ENCODE results near the gene APBB2.
"Not testable (repeated sequence)": the region's sequence is repeated elsewhere in the genome, so short reads cannot be mapped to it uniquely, and the experiment has no call there.

Gene APBB2

DNA sequence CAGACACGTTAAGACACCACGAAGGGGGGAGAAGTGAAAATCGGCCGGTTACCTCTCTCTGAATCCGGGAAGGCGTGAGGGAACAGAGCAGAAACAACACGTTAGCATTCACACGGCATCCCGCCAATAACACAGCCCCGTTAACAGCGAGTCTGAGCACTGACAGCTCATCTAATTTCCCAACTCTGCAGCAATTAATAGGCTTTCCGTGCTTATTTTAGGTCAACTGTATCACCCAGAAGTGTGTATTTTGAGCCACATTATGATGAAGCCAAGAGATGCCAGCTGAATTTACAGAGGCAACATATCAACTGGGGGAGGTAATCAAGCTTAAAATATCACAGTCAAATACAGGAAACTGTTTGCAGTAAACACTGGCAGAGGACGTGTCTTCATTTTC, 372.0 kb downstream of the APBB2 start:
- DNase-seq, result no peak

DNA sequence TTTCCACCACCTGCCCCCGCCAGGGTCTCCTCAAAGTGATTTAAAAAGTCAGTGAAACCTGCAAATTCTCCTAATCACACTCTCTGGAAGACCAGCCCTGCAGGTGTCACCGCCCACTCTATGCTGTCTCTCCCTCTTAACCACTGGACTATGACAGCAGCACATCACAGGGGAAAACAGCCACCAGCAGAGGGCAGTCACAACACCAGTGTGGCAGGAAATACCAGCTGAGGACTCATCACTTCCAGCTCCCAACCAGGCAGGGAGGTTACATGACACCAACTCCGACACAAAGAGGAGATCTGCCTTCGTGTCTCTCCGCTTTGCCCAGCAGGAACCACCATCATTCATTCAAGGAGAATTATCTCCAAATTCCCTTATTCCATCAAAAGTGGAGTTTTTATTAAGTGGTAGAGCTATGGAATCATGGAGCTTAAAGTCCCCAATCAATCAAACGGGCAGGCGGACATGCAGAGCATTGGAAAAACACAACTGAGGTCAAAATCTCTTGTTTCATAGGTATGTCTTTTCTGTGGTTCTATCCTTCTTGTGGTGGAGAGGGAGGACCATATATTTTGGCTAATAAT, 373.3 kb downstream of the APBB2 start:
- DNase-seq, result peak; percentile 63

DNA sequence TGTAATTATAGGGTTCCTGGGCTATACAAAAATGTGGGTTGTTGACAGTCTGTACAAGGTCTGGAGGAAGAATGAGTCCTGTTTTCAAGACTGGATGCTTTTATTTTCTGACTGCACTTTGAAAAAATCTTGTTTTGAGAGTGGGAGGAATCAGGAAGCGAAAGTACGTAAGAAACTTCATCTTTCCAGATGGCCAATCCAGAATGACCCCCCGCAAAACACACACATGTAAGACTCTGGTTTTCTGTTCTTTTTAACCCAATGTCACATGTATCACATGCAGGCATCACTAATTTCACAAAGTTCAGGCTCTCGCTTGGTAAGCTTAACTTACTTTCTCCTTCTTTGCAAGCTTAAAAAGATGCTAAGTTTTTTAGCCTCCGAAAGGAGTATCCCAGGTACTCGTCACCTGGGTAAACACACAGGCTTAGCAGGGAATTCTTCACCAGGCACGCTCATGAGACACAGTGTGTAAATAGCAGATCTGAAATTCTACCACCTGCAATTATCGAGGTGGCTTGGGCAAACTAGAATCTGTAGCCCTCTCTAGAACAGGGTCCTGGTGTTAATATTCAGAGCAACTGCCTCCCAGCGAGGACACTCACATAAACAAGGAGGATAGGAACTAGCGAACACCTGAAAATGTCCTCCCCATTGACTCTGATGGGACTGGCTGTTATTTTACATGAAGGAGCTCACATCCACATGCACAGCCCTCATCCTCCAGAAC, 373.9 kb downstream of the APBB2 start:
- no peak for DNase-seq

- DNase-seq, result no peak
These were observed 375.6 kb downstream of the APBB2 start for GRCh38 chr4:40838742-40839141.

DNA sequence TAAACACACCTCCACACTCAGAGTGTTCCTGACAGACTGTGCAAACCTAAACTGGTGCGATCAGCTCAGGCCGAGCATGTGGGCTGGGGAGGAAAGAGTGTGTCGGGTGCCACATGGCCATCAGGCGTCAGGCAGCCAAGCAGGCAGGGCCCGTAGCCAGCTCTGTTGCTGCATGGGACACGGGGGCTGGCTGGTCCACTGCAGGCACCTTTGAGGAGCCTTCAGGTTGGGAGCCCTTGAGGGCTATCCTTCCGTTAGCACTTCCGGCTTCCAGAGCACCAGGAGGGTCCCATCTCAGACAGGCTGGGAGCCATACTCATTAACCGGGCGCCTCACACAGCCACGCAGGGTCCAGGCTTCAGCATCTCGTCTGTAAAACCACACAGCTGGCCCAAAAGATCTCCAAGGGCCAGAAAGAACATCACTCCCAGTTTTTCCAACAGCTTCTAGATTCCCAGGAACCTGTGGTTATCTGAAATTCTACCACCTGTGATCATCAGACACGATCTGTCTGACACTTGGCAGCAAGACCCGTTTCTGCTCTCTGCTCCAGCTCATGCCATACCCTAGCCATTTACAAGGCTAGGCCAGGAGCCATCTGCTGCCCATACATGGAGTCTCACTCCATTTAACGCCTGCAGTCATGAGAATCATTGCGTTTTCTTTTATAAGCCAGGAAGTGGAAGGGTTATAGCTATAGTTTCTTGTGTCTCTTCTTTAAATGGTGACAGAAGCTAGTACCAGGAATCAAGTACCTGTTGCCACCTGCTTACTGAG, 377.1 kb downstream of the APBB2 start:
- no peak for DNase-seq

DNA sequence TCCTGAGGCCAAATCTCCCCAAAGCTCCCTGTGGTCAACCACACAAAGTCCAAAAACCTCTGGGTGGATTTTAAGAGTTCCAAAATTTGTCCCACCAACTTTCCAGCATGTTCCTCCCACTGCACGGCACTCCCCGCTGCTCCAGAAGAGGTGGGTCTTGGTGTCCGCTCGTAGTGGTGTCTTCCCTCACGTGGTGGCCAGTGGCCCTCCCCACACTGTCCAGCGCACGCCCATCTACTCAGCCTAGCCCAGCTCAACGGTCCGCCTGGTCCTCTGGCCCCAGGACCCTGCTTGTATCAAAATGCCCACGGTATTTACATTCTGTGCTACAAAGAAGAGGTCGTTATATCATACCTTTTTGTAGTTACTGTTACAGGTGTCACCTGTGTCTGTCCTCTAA, 381.1 kb downstream of the APBB2 start:
- DNase-seq, result no peak

DNA sequence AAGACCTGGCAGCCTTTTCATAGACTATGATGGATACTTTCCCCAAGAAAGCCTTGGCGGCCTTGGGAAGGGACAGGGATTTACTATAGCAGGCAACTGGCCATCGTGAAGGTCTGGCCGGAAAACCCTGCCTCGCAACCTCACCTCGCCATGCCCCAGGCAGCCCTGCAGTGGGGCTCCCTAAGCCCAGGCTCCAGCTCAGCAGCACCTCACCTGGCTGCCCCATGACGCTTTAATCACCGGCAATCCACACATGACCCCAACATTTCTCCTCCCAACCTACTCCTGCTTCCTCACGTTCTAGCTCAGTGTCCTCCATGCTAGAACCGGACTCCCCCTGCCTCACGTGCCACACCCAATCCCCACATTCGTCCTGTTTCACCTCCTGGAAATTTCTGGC, 382.2 kb downstream of the APBB2 start:
- no peak for DNase-seq

DNA sequence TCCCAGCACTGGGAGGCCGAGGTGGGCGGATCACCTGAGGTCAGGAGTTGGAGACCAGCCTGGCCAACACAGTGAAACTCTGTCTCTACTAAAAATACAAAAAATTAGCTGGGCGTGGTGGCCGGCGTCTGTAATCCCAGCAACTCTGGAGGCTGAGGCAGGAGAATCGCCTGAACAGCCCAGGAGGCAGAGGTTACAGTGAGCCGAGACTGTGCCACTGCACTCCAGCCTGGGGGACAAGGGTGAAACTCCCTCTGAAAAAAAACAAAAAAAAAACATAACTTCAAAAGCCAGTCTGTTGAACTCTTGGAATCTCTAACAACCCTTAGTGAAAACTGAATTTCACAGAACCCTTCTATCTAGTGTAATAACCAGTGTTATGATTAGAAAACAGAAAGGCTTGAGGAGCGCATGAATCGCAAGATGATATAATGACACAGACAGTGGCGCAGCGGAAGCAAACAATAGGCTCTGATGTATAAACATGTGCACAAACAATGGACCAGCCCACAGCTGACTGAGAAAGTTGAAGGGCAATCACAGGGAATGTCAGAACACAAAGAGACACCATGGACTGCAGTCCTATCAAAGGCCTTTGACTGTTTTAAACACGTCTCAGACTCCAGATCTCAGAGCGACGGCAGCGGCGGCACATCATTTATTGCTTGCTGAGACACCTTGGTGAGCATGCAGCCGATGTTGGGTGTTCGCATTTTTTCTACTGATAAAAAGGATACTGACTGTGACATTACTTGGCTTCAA, 383.0 kb downstream of the APBB2 start:
- no peak for DNase-seq

- no peak for DNase-seq
These were observed 384.8 kb downstream of the APBB2 start for GRCh38 chr4:40829586-40829985.

DNA sequence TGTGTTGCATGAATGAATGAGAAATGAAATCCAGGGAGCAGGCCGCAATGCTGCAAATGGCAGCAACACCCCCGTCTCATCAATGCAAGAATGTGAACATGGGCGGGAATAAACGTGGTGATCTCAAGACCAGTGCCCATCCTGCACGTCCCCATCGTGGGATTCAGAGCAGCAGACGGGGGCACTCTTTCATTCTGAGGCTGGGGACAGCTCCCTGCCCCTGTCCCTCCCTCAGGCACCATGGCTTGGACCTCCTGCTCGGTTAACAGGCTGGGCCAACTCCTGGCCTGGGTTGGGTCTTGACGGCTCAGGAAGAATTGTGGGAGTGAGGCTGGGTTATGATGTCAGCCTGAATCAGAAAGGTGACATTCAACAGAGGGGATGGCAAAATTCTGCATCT, 385.7 kb downstream of the APBB2 start:
- no peak for DNase-seq

DNA sequence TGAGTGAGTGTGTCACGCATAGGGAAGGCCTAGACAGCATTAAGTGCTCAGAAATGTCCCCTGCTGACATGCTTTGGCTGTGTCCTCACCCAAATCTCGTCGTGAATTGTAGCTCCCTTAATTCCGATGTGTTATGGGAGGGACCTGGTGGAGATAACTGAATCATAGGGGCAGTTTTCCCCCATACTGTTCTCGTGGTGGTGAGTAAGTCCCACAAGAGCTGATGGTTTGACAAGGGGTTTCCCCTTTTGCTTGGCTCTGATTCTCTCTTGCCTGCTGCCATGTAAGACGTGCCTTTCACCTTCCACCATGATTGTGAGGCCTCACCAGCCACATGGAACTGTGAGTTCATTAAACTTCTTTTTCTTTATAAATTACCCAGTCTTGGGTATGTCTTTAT, 386.6 kb downstream of the APBB2 start:
- no peak for DNase-seq

GRCh38 chr4:40826821-40827220, 387.5 kb downstream of the APBB2 start:
- DNase-seq, result no peak

- no peak for DNase-seq
These were observed 389.1 kb downstream of the APBB2 start for GRCh38 chr4:40825014-40825838.

DNA sequence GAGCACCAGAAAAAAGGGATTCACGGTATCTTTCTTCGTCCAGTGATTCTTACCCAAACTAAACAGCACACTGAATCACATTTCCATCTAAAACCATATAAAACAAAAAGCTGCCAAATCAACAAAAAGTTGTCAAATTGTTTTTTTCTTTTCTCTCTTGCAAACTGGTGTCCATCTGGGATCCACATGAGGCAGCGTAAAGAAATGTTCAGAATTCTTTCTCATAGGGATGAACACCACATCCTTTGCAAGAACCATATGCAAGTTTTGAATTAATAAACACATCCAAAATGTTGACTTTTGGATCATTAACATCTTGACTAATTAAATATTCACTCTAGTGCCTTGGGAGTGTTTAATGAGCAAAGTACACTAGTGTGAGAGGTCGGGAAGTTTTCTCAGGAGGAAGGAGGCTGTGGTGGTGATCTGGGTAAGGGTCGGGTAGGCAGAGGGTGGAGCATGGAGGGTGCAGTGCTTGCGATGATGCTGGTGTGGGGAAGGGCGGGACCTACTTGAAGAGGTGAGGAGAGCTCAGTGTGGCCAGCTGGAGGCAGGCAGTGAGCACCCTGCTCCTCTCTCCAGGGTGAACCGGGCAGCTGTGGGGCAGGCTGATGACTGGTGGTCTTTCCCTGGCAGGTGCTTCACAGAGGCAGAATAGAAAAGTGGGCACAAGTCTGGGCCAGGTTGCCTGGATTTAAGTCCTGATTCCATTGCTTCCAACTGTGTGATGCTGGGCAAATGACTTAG, 391.7 kb downstream of the APBB2 start:
- DNase-seq, result no peak

DNA sequence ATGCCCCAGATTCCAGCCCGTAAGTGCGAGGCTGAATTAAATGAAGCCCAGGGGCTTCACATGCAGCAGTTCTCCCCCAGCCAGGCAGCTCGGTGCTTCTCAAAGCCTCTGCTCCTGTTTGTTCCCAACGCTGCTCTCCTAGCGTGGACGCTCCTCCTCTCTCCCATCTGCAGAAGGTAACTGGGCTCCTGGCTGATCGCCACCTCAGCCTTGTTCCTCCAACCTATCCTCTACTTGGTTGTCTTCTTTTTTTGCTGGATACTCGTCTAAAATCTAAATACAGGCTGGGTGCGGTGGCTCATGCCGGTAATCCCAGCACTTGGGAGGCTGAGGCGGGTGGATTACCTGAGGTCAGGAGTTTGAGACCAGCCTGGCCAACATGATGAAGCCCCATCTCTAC, 394.2 kb downstream of the APBB2 start:
- no peak for DNase-seq

GRCh38 chr4:40817157-40817556, 397.2 kb downstream of the APBB2 start:
- DNase-seq, result not testable (repeated sequence)

DNA sequence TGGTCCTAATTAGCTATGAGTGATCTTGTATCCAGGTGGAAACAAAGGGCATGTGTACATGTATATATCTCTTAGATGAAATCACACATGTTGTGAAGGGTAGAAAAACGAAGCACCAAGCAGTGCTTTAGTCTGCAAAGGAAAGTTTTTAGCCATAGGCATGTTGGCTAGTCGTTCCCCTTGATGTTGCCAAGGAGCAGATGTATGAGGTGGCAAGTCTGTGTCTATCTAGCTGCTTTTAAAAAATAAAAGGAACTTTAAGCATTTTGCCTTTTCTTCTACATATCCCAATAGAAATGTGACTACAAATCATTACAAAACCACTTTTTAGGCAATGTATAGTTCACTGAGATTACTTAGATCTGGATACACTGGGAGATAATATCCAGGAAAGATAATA, 401.5 kb downstream of the APBB2 start:
- DNase-seq, result no peak

GRCh38 chr4:40812386-40812785, 402.0 kb downstream of the APBB2 start:
- DNase-seq, result no peak

GRCh38 chr4:40811956-40812355, 402.4 kb downstream of the APBB2 start:
- DNase-seq, result no peak

DNA sequence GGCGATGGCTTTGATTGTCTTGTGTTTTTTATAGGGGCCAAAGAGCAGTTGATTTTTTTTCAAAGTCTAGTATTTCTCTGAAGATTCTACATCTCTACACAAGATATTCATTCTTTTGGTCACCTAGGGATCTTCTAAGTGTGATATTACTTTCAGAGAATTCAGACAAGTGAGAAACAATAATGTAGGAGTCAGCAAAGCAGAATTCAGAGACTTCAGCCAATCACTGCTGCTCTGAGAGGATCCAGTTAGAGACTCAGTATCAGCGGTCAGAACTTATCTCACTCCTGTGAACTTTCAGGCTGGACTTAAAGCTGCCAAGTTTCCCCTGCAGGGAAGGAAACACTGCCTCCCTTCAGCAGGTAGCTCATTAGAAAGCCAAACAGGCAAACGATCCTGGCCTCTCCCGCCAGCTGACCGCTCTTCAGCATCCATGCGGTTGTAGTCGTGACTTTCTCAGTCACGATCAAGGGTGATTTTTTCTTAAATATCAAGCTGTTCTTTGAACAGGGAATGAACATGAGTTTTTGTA, 405.4 kb downstream of the APBB2 start:
- no peak for DNase-seq

DNA sequence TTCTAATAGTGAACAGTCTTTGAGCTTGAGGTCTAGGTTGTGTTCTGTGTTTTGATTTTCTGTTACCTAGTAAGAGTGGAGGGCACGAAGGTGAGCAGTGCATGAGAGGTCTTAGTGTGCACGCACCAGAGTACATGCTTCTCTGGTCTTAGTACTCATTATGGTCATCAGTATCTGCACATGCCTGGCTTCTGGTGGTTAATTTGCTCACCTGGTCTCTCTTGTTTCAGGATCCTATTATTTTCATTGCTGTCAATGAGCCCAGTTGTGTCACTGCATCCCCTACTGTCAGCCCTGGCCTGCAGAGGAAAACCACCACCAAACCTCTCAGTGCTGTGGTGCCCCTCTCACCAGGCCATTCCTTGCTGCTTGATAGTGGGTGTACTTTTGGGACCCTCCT, 409.7 kb downstream of the APBB2 start:
- no peak for DNase-seq
